Measurements from ENCODE around the gene ACE2.

The ACE2 gene

DNA sequence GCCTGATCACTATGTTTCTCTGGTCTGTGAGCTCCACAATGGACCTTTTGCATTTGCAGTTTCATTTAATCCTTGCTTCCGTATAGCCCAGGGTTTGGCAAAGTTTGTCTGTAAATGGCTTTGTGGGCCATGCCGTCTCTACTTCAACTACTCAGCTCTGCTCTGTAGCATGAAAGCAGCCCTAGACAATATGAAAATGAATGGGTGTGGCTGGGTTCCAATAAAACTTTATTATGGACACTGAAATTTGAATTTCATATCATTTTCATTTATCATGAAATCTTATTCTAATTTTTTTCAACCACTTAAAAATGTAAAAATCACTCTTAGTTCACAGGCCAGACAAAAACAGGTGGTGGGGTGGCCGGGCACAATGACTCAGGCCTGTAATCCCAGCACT is 41.5 kb downstream of the ACE2 start:
- no peak for TF ChIP-seq FOXM1 (IDR thresholded peaks at IDR 0.05; ENCODE audit: borderline replicate concordance)
- no peak for TF ChIP-seq NFRKB (IDR thresholded peaks at IDR 0.05)
- TF ChIP-seq L3MBTL2 (conservative IDR thresholded peaks at IDR 0.05): no peak
- no peak for TF ChIP-seq BHLHE40 (IDR thresholded peaks at IDR 0.05; ENCODE audit: borderline replicate concordance)
- TF ChIP-seq HDGF (IDR thresholded peaks at IDR 0.05; ENCODE audit: borderline replicate concordance): no peak
- TF ChIP-seq ARNT (IDR thresholded peaks at IDR 0.05): no peak
- TF ChIP-seq ELF4 (IDR thresholded peaks at IDR 0.05): no peak
- ChIA-PET POLR2A (no interaction called here), CTCF (no interaction called here)
- no peak for DNase-seq (ENCODE audit: extremely low spot score)

DNA sequence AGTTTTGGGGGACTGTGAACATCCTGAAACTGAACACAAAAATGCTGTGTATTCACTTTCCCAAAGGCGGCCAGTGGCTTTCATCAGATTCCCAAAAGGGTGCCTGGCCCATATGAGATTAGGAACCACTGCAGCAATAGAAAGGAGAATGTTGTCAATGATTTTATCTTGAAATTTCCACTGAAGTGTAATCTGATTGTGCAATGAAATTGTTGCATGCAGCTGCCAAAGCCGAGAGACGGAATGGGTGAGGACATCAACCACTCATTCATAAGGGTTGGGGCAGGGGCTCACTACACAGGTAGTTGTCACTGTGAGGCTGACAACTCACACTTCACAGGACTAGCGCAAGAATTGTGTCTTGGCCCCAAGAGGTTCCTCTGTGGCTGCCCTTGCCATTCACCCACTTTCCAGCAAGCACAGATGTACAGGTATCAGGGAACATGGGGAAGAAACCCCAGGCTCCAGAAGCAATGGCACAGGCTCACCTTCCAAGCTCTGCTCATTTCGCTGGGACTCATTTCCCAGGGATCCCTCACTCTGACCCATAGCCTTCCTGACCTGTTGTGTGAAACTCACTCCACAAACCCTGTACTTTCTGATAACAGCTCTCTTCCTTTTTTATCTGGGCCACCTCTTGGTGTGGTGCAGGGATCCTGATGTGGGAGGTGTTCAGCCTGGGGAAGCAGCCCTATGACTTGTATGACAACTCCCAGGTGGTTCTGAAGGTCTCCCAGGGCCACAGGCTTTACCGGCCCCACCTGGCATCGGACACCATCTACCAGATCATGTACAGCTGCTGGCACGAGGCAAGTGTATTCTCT is 51.4 kb downstream of the ACE2 start:
- no peak for DNase-seq (ENCODE audit: extremely low spot score)
- TF ChIP-seq FOXK2 (IDR thresholded peaks at IDR 0.05): no peak
- no peak for TF ChIP-seq ZNF384 (IDR thresholded peaks at IDR 0.05)
- TF ChIP-seq FOXM1 (IDR thresholded peaks at IDR 0.05; ENCODE audit: borderline replicate concordance): no peak
- no peak for TF ChIP-seq LEF1 (IDR thresholded peaks at IDR 0.05; ENCODE audit: borderline replicate concordance)
- no peak for TF ChIP-seq SP1 (IDR thresholded peaks at IDR 0.05)
- TF ChIP-seq TARDBP (IDR thresholded peaks at IDR 0.05): no peak
- TF ChIP-seq HDGF (IDR thresholded peaks at IDR 0.05; ENCODE audit: borderline replicate concordance): no peak
- TF ChIP-seq, protein P1, sequence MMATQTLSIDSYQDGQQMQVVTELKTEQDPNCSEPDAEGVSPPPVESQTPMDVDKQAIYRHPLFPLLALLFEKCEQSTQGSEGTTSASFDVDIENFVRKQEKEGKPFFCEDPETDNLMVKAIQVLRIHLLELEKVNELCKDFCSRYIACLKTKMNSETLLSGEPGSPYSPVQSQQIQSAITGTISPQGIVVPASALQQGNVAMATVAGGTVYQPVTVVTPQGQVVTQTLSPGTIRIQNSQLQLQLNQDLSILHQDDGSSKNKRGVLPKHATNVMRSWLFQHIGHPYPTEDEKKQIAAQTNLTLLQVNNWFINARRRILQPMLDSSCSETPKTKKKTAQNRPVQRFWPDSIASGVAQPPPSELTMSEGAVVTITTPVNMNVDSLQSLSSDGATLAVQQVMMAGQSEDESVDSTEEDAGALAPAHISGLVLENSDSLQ (IDR thresholded peaks at IDR 0.05): no peak
- TF ChIP-seq FOXA1 (IDR thresholded peaks at IDR 0.05): no peak
- TF ChIP-seq ELF4 (IDR thresholded peaks at IDR 0.05): no peak
- TF ChIP-seq SUZ12 (IDR thresholded peaks at IDR 0.05): no peak
- no peak for TF ChIP-seq CTBP1 (IDR thresholded peaks at IDR 0.05; ENCODE audit: borderline replicate concordance)
- no peak for TF ChIP-seq NFRKB (IDR thresholded peaks at IDR 0.05)
- POLR2A ChIA-PET: no interaction called here
- CTCF ChIA-PET: no interaction called here

DNA sequence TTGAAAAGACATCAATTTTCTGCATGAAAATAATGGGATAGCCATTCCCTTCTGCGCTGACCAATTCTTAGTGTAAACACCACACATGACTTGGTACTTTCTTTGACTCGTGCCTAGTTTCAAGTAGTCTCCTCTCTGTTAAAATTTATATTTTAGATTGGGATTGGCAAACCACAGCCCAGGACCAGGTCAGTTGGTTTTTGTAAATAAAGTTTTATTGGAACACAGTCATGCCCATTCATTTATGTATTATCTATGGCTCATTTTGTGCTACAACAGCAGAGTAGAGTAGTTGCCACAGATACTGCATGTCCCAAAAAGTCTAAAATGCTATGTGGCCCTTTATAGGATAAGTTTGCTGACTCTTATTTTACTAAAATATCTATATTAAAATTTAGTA is 53.4 kb downstream of the ACE2 start:
- no peak for DNase-seq (ENCODE audit: extremely low spot score)
- ChIA-PET POLR2A (no interaction called here), CTCF (no interaction called here)
- TF ChIP-seq HDGF (IDR thresholded peaks at IDR 0.05; ENCODE audit: borderline replicate concordance) (no peak), FOXK2 (IDR thresholded peaks at IDR 0.05) (no peak), NFRKB (IDR thresholded peaks at IDR 0.05) (no peak), ZNF384 (IDR thresholded peaks at IDR 0.05) (no peak), LEF1 (IDR thresholded peaks at IDR 0.05; ENCODE audit: borderline replicate concordance) (no peak), ARNT (IDR thresholded peaks at IDR 0.05) (no peak), SUZ12 (IDR thresholded peaks at IDR 0.05) (no peak), ELF4 (IDR thresholded peaks at IDR 0.05) (no peak)
- TF ChIP-seq, protein P1 (IDR thresholded peaks at IDR 0.05): no peak

DNA sequence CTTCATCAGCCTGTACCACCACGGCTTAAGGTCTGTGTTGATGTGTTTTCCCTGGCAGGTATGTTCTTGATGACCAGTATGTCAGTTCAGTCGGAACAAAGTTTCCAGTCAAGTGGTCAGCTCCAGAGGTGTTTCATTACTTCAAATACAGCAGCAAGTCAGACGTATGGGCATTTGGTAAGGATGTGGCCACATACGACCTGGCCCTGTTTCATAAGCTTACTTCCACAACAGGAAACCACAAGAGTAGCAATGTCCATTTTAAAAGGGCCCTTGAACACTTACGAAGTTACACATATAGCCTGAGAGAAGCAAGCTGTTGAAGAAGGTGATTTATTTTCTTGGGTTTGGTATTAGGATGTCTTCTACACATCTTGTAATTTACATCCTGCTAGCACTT is 54.0 kb downstream of the ACE2 start:
- POLR2A ChIA-PET: no interaction called here
- CTCF ChIA-PET: no interaction called here
- no peak for DNase-seq (ENCODE audit: extremely low spot score)
- TF ChIP-seq FOXA1 (IDR thresholded peaks at IDR 0.05): no peak

DNA sequence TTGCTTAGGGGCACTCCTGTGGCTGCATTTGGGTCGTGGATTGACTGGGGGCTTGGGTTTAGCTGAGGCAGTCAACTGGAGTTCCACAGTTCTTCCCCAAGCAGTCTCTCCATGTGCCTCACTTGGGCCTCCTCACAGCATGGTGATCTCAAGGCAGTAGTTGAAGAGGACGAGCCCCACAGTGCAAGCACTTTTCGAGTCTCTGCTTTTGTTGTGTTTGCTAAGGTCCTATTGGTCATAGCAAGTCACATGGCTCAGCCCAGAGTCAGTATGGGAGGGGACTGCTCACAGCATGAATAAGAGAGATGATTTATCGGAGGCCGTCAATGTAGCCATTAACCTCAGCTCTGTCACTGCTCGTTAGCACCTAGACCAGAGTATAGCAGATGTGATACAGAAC is 70.4 kb downstream of the ACE2 start:
- POLR2A ChIA-PET: no interaction called here
- TF ChIP-seq, protein P1 (IDR thresholded peaks at IDR 0.05): 0 out of 2 replicates have a peak, but pooled peaks have one; percentile 22
- TF ChIP-seq L3MBTL2 (conservative IDR thresholded peaks at IDR 0.05) (no peak), CTBP1 (IDR thresholded peaks at IDR 0.05; ENCODE audit: borderline replicate concordance) (no peak)
- CTCF ChIA-PET: no interaction called here
- DNase-seq (ENCODE audit: extremely low spot score): peak; percentile 17

DNA sequence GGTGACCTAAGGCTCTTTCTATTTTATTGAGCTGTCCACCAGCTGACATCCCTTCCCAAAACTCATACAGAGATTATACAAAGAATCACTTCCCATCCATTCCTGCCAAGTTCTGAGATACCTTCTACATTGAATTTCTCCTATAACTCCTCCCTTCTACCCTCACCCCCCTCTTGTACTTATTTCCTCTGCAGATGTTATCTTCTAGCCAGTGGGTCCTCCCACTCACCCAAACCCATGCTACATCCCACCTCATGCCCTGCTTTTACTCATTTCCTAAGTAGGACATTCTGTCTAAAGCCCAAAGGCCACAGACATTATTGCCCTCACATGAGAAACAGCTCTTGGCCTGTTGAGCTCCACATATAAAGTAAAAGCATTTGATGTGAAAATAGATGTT is 71.6 kb downstream of the ACE2 start:
- CTCF ChIA-PET: no interaction called here
- TF ChIP-seq ELF4 (IDR thresholded peaks at IDR 0.05) (no peak), FOXK2 (IDR thresholded peaks at IDR 0.05) (no peak), ZNF384 (IDR thresholded peaks at IDR 0.05) (no peak), ARNT (IDR thresholded peaks at IDR 0.05) (no peak), FOXA1 (IDR thresholded peaks at IDR 0.05) (no peak), FOXM1 (IDR thresholded peaks at IDR 0.05; ENCODE audit: borderline replicate concordance) (no peak), L3MBTL2 (conservative IDR thresholded peaks at IDR 0.05) (no peak), SP1 (IDR thresholded peaks at IDR 0.05) (no peak), NFRKB (IDR thresholded peaks at IDR 0.05) (no peak), TARDBP (IDR thresholded peaks at IDR 0.05) (no peak), SUZ12 (IDR thresholded peaks at IDR 0.05) (no peak), LEF1 (IDR thresholded peaks at IDR 0.05; ENCODE audit: borderline replicate concordance) (no peak)
- TF ChIP-seq, protein P1 (IDR thresholded peaks at IDR 0.05): no peak
- no peak for DNase-seq (ENCODE audit: extremely low spot score)
- POLR2A ChIA-PET: no interaction called here

Measured in HEK293T (cell line).